Measurements from ENCODE around the gene RPAP3. TPM values are rescaled to one million over a fixed set of nuclear protein-coding genes. Genes with fewer than 3 reads are reported as not detected.

Gene RPAP3
- total and polyA plus RNA-seq, 2 experiments from 2014 or later: 31.4 to 69.9 TPM

GRCh38 chr12:47725091-47725772 lies 19.4 kb upstream of the RPAP3 start, which contains the start of gene ENDOU:
Gene ENDOU, minus strand, starts transcription at chr12:47725490. Its CDS starts 77 bp downstream, at chr12:47725413.
- no peak for DNase-seq (ENCODE audit: low spot score)
- no peaks in the 10 kb centered on the region for H3K9me3 Mint-ChIP-seq
- no peaks in the 10 kb centered on the region for H3K4me1 Mint-ChIP-seq
- H3K27me3 Mint-ChIP-seq (ENCODE audit: insufficient read depth, low read depth, poor library complexity): peaks cover 11% of the 10 kb centered on the region
- Histone ChIP-seq H2AFZ (no peak within 1 kb of the TSS), H3K4me1 (ENCODE audit: insufficient read depth) (no peaks in the 10 kb centered on the region), H3K27me3 (ENCODE audit: insufficient read depth) (no peaks in the 10 kb centered on the region), H3K36me3 (ENCODE audit: insufficient read depth) (no peaks in the 10 kb centered on the region), H3F3A (replicated peaks; ENCODE audit: low read depth) (no peaks in the 10 kb centered on the region), H4K20me1 (replicated peaks; ENCODE audit: insufficient read depth) (no peaks in the 10 kb centered on the region), H3K27ac (ENCODE audit: low read depth) (no peak within 1 kb of the TSS), H3K79me2 (replicated peaks; ENCODE audit: insufficient read depth) (no peaks in the 10 kb centered on the region), H3K4me3 (no peak within 1 kb of the TSS), H3K4me2 (no peak within 1 kb of the TSS), H3K9me2 (ENCODE audit: insufficient read depth) (no peaks in the 10 kb centered on the region)
- no peak for ATAC-seq
- H3K4me3 Mint-ChIP-seq: no peak within 1 kb of the TSS
- no peak within 1 kb of the TSS for H3K27ac Mint-ChIP-seq
- H3K36me3 Mint-ChIP-seq (ENCODE audit: low read depth): no peaks in the 10 kb centered on the region; the same call in 2 of the 3 replicates
- TF ChIP-seq EZH2 (IDR thresholded peaks at IDR 0.05; ENCODE audit: low read depth, unreplicated experiment) (no peak), ETS1 (IDR thresholded peaks at IDR 0.05) (no peak), ZNF462 (CRISPR knock-in tag; IDR thresholded peaks at IDR 0.05) (no peak)

Data from GM23338 (cell line).